Esophagus (tissue), 2 donors: ENCODE data around the gene MAB21L3. TPM values are rescaled to one million over a fixed set of nuclear protein-coding genes. Genes with fewer than 3 reads are reported as not detected.

Source experiments
- H3K27ac ChIP-seq, 2 donors: one replicate each; pipeline ENCODE4 v1.5.1; 2013; ENCODE audit warnings: low read depth in 2 of 2, mild to moderate bottlenecking in 2 of 2, inconsistent platforms in 1 of 2, low read length in 1 of 2, moderate library complexity in 1 of 2
- H3K27me3 ChIP-seq, 2 donors: one replicate each; pipeline ENCODE4 v1.6.1; 2013; ENCODE audit warnings: low read length in 2 of 2, control low read depth in 1 of 2, mild to moderate bottlenecking in 1 of 2; ENCODE audit not compliant: insufficient read depth in 2 of 2, control insufficient read depth in 1 of 2
- H3K36me3 ChIP-seq, 2 donors: one replicate each; pipeline ENCODE4 v1.6.1; 2013; ENCODE audit warnings: low read length in 1 of 2; ENCODE audit not compliant: control insufficient read depth in 2 of 2, insufficient read depth in 2 of 2
- H3K4me1 ChIP-seq, 2 donors: one replicate each; pipeline ENCODE4 v1.6.1; 2013; ENCODE audit warnings: low read length in 1 of 2; ENCODE audit not compliant: control insufficient read depth in 2 of 2, insufficient read depth in 2 of 2
- H3K4me3 ChIP-seq, 2 donors: one replicate each; pipeline ENCODE4 v1.5.1; 2013; ENCODE audit warnings: low read length in 2 of 2, mild to moderate bottlenecking in 2 of 2, low read depth in 1 of 2, moderate library complexity in 1 of 2
- H3K9me3 ChIP-seq, 2 donors: one replicate each; pipeline ENCODE4 v1.6.1; 2013; ENCODE audit warnings: mild to moderate bottlenecking in 2 of 2, low read depth in 1 of 2, low read length in 1 of 2, moderate library complexity in 1 of 2; ENCODE audit not compliant: control insufficient read depth in 2 of 2, insufficient read depth in 1 of 2
- WGBS, 2 donors: extraction: QIAGEN DNeasy Blood & Tissue Kit; methylation state at CpG; one replicate each; pipeline ENCODE4 v1.1.7; 2013; 5-methylcytosine and 5-hydroxymethylcytosine counted together
- polyA plus RNA-seq, 2 donors: library from polyadenylated mRNA; stranded (reverse); fragments of 200-250 nt; gene quantifications; one replicate each; pipeline ENCODE4 v1.2.3, GENCODE V29; 2013
- donor health status: healthy with polysubstance abuse.
- donor health status: Bipolar disorder and iron deficiency.

MAB21L3 gene
- polyA plus RNA-seq: 1 to 10 TPM; 2.8 to 7.8 TPM

DNA sequence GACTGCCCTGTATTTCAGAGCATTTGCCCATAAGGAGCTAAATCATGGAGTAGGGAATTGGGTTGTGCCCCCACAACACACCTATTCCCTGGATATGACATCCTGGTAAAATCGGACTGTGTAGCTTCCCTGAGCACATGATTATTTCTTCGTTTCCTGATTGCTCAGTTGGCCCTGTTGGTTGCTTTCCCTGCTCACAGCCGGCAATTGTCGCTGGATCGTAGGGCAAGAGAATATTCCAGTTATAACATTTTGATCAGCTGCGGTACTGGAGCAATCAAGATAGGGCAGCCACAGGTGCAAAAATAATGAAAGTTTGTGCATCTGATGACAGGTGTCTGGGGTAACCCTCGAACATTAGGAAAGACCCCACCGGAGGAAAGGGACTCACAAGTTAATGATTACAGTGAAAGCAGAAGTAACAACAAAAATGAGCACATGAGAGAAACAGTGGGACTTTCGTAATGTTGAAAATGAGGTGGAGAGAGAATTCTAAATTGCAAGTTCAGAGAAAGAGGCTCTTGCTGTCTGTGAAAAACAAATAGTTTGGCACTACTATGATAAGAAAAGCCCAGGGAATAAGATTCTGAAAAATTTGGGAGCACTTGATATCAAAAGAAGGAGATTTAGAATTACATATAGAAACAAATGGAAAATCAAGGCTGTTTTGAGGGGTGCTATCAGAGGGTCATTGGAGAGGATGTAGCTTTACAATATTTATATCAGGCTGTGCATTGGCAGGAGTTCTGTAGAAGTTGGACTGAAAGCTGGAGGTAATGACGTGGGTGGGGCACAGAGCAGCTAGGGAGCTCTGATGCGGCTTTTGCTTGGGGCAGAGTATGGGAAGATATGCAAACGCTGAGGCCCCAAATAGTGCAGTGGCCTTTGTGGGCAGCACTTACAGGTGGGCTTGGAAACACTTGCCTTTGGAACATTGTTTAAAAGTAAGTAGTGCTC lies at the start of gene MAB21L3:
MAB21L3 (plus strand) TSS at position 833 of the 957 bp plus-strand sequence. CDS start 1,217 bp downstream, outside the sequence.
- peak within 1 kb of the TSS in 1 of 2 donors; percentile 33 for H3K4me3 ChIP-seq
- H3K27me3 ChIP-seq: no peaks in the 10 kb centered on the region
- WGBS, 2 donors: 46 to 49% methylated on average over 12 of the region's 12 CpGs
- peaks cover 0 to 4% of the 10 kb centered on the region in 2 donors for H3K4me1 ChIP-seq
- no peaks in the 10 kb centered on the region for H3K9me3 ChIP-seq
- H3K36me3 ChIP-seq: no peaks in the 10 kb centered on the region
- H3K27ac ChIP-seq: peak within 1 kb of the TSS; percentile 88 to 90

DNA sequence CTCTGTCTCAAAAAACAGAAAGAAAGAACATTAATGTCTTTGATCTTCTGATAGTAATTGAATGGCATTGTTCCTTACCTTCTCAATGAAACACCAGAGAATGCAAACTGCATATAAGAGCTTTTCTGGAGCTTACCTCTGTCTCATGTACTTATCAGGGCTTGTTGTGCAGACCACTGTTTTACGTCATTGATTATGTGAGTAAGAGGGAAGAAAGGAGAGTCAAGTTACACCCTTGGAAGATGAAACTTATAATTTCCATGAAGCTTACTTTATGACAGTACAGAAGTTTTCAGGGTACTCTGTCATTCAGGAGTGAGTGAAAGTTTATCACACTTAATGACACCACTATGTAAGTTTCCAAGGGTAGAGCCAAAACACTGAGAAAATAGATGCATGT lies 49.0 kb upstream of the MAB21L3 start:
- Histone ChIP-seq H3K9me3 (no peaks in the 10 kb centered on the region), H3K27ac (no peak overlapping the region), H3K4me3 (no peak overlapping the region), H3K27me3 (no peaks in the 10 kb centered on the region), H3K36me3 (no peaks in the 10 kb centered on the region), H3K4me1 (no peaks in the 10 kb centered on the region)
- 90 to 92% methylated on average over 1 of the region's 1 CpG for WGBS, 2 donors

DNA sequence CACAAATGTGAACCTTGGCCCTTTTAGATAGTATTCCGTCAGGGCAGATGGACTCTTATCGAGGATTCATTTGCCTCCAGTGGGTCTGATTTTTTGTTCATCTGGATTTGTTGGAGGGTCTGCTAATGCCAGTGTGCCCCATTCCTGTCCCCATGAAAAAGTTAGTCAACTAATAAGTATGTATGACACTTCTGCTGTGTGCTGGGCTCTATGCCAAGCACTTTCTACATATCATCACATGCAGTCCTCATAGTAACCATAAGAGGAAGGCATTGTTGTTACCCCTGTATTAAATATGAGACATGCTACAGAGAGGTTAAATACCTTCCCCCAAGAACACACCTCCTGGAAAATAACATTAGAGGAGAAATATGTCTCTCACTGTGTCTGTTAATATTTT lies 46.6 kb upstream of the MAB21L3 start:
- no peaks in the 10 kb centered on the region for H3K4me1 ChIP-seq
- no peak overlapping the region for H3K4me3 ChIP-seq
- no peaks in the 10 kb centered on the region for H3K27me3 ChIP-seq
- WGBS, 2 donors: 82 to 94% methylated on average over 2 of the region's 2 CpGs
- peaks cover 0 to 2% of the 10 kb centered on the region in 2 donors for H3K36me3 ChIP-seq
- no peak overlapping the region for H3K27ac ChIP-seq
- no peaks in the 10 kb centered on the region for H3K9me3 ChIP-seq

DNA sequence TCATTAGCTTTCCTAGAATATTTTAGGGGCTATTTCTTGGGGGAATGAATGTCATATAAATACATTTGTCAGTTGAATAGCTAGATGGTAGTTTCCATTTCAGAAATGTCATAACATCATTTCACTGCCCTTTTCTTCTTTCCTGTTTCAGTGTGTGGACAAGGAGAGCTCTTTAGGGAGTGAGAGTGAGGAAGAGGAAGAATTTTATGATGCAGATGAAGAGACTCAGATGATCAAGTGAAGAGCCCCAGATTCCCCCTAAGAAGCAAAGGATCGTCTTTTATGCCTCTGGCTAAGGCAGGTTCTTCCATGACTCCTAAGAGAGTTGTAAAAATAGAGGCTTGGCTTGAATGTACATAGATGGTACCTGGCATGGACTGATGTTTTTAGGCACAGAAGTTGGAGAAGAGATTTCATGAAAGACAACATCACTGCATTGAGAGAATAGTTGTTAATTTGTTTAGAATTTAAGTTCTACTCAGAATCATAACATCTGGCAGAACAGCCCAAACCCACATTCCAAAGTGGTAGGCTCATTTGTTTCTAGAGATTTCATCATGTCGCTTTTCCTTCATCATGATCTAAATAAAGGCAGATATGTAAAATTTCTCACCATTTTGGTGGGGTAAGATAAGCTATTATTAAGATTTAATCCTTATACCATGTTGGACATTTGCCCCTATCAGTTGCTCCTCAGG lies 44.2 kb upstream of the MAB21L3 start:
- H3K9me3 ChIP-seq: no peaks in the 10 kb centered on the region
- H3K4me1 ChIP-seq: no peaks in the 10 kb centered on the region
- H3K36me3 ChIP-seq: peaks cover 0 to 2% of the 10 kb centered on the region in 2 donors
- H3K4me3 ChIP-seq: no peak overlapping the region
- WGBS, 2 donors: 66 to 71% methylated on average over 2 of the region's 2 CpGs
- no peaks in the 10 kb centered on the region for H3K27me3 ChIP-seq
- H3K27ac ChIP-seq: peak overlapping the region; percentile 18 to 25

DNA sequence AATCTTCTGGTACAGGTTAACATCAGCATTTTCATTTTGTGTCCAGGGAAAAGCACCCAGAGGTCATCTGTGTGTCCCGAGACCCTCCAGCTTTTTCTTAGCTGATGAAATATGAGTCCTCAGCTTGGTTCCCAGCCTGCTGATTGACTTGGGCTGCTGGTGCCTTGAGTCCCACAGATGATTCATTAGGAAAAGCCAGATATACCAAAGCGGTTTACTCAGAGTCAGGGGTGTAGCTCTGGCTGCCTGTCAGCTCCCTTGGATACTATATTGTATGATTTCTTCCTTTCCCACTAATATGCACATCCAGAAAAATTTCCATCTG lies 43.7 kb upstream of the MAB21L3 start:
- H3K27me3 ChIP-seq: no peaks in the 10 kb centered on the region
- no peaks in the 10 kb centered on the region for H3K4me1 ChIP-seq
- no peaks in the 10 kb centered on the region for H3K9me3 ChIP-seq
- peak overlapping the region in 1 of 2 donors; percentile 18 for H3K27ac ChIP-seq
- 61 to 66% methylated on average over 2 of the region's 2 CpGs for WGBS, 2 donors
- no peak overlapping the region for H3K4me3 ChIP-seq
- H3K36me3 ChIP-seq: peaks cover 0 to 2% of the 10 kb centered on the region in 2 donors

DNA sequence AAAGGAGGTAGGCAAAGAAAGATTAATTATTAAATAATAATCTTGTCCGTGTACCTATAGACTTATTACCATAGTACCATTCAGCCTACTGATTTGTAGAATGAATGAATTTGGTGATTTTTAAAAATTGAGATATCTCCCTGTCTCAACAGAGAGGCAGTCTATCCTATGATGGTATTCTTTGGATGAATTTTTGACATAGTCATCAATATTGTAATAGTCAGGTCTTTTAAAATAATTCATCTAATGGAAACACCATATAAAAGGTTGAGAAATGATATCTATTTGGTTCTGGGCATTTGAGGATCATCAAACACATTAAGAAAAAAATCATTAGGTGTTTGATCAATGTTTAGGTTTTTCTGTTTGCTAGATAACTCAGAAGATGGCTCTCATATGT lies 35.6 kb upstream of the MAB21L3 start:
- H3K4me1 ChIP-seq: no peaks in the 10 kb centered on the region
- no peak overlapping the region for H3K27ac ChIP-seq
- H3K9me3 ChIP-seq: no peaks in the 10 kb centered on the region
- H3K27me3 ChIP-seq: no peaks in the 10 kb centered on the region
- 0% methylated on average over 1 of the region's 1 CpG for WGBS, 2 donors
- H3K4me3 ChIP-seq: no peak overlapping the region
- H3K36me3 ChIP-seq: no peaks in the 10 kb centered on the region

DNA sequence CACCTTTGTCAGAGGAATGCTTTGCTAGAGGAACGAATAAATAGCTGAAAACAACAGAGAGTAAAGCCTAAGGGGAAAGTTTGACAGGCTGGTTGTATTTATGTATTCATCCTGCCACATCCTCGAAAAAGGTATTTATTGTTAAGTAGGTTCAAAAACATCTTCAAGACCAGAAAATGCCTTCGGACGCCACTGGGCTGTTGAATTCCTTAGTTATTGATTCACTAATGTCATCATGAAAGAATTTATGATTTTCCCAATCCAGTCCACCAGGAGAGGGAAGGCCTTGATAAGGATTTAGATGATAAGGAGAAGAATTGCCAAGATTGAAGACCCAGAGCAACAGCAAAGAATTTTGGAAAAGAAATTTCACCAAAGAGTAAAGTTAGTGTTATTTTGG lies 35.2 kb upstream of the MAB21L3 start:
- Histone ChIP-seq H3K27ac (no peak overlapping the region), H3K27me3 (no peaks in the 10 kb centered on the region), H3K4me1 (no peaks in the 10 kb centered on the region), H3K36me3 (no peaks in the 10 kb centered on the region), H3K9me3 (no peaks in the 10 kb centered on the region), H3K4me3 (no peak overlapping the region)
- 67 to 78% methylated on average over 4 of the region's 4 CpGs for WGBS, 2 donors

DNA sequence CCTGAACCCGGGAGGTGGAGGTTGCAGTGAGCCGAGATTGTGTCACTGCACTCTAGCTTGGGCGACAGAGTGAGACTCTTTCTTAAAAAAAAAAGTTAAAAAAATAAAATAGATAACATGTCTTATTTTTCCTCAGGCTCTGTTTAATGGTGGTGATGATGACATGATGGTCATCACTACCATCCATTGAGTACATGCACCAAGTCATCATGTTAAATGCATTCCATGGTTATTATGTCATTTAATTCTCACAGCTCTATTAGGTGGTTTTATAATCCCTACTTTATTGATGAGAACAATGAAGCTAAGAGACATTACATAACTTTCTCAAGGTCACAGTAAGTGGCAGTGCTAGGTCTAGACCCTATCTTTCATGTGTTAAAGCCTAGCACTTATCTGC lies 34.4 kb upstream of the MAB21L3 start:
- no peaks in the 10 kb centered on the region for H3K4me1 ChIP-seq
- H3K27me3 ChIP-seq: no peaks in the 10 kb centered on the region
- no peak overlapping the region for H3K4me3 ChIP-seq
- no peaks in the 10 kb centered on the region for H3K36me3 ChIP-seq
- 97% methylated on average over 3 of the region's 3 CpGs for WGBS, 2 donors
- H3K27ac ChIP-seq: no peak overlapping the region
- no peaks in the 10 kb centered on the region for H3K9me3 ChIP-seq

DNA sequence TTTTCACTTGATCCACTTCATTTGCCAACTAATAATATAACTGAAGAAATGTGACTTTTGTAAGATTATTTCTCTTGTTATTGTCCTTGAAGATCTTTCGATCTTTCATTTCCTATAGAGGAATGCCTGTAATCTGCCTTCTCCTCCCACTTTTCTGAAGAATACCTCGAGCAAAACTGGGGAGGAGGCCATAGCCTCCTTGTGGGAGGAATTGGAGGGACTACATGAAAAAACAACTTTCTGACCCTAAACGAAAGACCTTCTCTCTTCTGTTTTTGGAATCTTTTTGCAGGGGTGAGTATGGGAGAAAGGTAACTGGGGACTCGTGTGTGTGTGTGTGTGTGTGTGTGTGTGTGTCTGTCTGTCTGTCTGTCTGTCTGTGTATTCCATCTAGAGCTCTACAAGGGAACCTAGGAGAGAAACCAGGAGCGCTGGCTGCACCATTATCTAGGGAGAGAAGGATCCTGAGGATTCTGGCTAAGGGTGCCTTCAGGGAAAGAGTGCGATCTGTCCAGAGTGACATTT lies 32.4 kb upstream of the MAB21L3 start:
- Histone ChIP-seq H3K27ac (no peak overlapping the region), H3K9me3 (no peaks in the 10 kb centered on the region), H3K4me1 (no peaks in the 10 kb centered on the region), H3K4me3 (no peak overlapping the region), H3K27me3 (no peaks in the 10 kb centered on the region), H3K36me3 (no peaks in the 10 kb centered on the region)
- WGBS, 2 donors: 73 to 77% methylated on average over 6 of the region's 6 CpGs
